Neutrophil (primary cell): Measurements from ENCODE around the gene ATP2B1.
A peak's percentile ranks its signal among the peaks of the same experiment; 100 is the strongest.

ENCODE experiments used
- H3K27ac ChIP-seq: fragments of 200-600 bp; sonication (generic); 2 replicates; pipeline ENCODE4 v1.5.1; 2016; ENCODE audit warnings: mild to moderate bottlenecking, moderate library complexity
- H3K27me3 ChIP-seq: fragments of 200-600 bp; sonication (generic); 2 replicates; pipeline ENCODE4 v1.6.0; 2016; ENCODE audit warnings: mild to moderate bottlenecking
- H3K36me3 ChIP-seq: fragments of 200-600 bp; sonication (generic); 2 replicates; pipeline ENCODE4 v1.5.1; 2017
- H3K4me1 ChIP-seq, 2 experiments: fragments of 200-600 bp in 1 of 2; sonication (generic) in 1 of 2; 1 replicate in 1 of 2; 2 replicates in 1 of 2; pipeline versions ENCODE4 v1.5.1 to v1.6.1; 2013 to 2016; ENCODE audit warnings: low read depth in 1 of 2, low read length in 1 of 2, mild to moderate bottlenecking in 1 of 2, moderate library complexity in 1 of 2; ENCODE audit not compliant: control insufficient read depth in 1 of 2, insufficient read depth in 1 of 2
- H3K4me3 ChIP-seq, 2 experiments: fragments of 200-600 bp in 1 of 2; sonication (generic) in 1 of 2; 1 replicate in 1 of 2; 2 replicates in 1 of 2; pipeline ENCODE4 v1.5.1; 2013 to 2016; ENCODE audit warnings: low read depth in 1 of 2, low read length in 1 of 2, mild to moderate bottlenecking in 1 of 2, moderate library complexity in 1 of 2
- H3K9me3 ChIP-seq: fragments of 200-600 bp; sonication (generic); 2 replicates; pipeline ENCODE4 v1.5.1; 2016
- TF ChIP-seq, protein P1 (sequence below): fragments of 200-600 bp; sonication (generic); IDR thresholded peaks from 2 replicates; pipeline ENCODE4 v1.5.1; 2016; ENCODE audit warnings: antibody characterized with exemption

ATP2B1 gene

DNA sequence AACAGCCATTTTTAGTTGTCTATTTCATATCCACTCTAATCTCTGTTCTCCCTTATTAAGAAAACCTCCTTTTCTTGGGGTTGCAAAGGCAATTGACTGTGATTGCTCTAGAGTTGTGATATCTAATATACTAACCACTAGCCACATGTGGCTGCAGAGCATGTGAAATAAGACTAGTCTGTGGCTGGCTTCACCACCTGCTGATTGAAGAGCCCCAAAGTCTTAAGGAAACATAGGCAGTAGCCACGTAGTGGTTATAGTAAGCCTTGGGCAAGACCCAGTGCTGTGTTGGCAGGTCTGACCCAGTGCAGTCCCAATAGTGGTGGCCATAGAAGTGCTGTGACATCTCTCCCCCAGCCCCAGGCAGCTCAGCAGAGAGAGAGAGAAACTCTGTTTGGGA lies 28.4 kb upstream of the ATP2B1 start:
- TF ChIP-seq, protein P1, sequence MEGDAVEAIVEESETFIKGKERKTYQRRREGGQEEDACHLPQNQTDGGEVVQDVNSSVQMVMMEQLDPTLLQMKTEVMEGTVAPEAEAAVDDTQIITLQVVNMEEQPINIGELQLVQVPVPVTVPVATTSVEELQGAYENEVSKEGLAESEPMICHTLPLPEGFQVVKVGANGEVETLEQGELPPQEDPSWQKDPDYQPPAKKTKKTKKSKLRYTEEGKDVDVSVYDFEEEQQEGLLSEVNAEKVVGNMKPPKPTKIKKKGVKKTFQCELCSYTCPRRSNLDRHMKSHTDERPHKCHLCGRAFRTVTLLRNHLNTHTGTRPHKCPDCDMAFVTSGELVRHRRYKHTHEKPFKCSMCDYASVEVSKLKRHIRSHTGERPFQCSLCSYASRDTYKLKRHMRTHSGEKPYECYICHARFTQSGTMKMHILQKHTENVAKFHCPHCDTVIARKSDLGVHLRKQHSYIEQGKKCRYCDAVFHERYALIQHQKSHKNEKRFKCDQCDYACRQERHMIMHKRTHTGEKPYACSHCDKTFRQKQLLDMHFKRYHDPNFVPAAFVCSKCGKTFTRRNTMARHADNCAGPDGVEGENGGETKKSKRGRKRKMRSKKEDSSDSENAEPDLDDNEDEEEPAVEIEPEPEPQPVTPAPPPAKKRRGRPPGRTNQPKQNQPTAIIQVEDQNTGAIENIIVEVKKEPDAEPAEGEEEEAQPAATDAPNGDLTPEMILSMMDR, result no peak
- Histone ChIP-seq H3K27ac (no peak overlapping the region), H3K4me1 (peaks cover 8 to 11% of the 10 kb centered on the region in 2 experiments), H3K9me3 (no peaks in the 10 kb centered on the region), H3K27me3 (no peaks in the 10 kb centered on the region), H3K4me3 (no peak overlapping the region), H3K36me3 (no peaks in the 10 kb centered on the region)

DNA sequence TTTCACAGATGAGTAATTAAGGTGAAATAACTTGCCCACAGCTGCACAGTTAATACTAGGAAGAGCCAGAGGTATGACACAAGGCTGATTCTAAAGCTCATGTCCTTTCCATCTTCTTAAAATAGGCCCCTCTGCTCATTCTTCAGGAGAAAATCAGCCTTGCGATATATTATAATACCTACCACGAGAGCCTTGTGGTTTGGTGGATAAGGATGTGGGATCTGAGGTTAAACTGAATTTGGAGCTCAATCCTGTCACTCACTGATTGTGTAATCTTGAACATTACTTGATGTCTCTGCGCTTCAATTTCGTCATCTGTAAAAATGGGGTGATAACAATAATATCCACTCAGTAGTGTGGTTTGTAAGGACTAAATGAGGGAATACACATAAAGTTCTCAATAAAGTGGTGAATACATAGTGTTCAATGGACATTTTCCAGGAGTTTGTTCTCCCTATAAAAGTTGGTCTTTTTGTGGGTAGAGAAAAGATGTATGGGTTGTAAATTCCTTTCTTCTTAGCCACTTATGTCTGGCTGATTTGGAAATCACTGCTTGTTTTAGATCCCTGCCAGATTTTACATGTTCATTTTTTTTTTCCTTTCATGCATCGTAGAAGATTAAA lies 25.1 kb upstream of the ATP2B1 start:
- TF ChIP-seq, protein P1, result no peak
- no peaks in the 10 kb centered on the region for H3K27me3 ChIP-seq
- no peak overlapping the region for H3K4me3 ChIP-seq
- peak overlapping the region; percentile 23 for H3K27ac ChIP-seq
- H3K36me3 ChIP-seq, result no peaks in the 10 kb centered on the region
- peaks cover 8 to 11% of the 10 kb centered on the region in 2 experiments for H3K4me1 ChIP-seq
- no peaks in the 10 kb centered on the region for H3K9me3 ChIP-seq

DNA sequence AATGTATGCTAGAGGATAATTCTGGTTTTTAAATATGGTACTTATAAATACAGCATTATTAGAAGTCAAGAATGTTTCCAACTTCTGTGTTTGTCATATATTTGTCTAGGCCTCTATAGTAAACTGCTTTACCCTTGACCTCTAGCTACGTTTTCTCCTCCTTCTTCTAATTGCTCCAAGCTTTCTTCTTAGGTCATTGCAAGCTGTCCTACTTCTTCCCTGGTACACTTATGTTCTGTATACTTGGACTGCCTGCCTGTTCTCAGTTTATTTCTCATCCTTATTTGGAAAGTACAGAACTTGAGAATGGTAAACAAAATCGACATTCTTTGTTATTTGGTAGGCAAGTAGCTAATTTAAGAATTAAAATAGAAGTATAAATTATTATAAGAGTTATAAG lies 23.9 kb upstream of the ATP2B1 start:
- Histone ChIP-seq H3K4me3 (no peak overlapping the region), H3K4me1 (peaks cover 8 to 11% of the 10 kb centered on the region in 2 experiments), H3K9me3 (no peaks in the 10 kb centered on the region), H3K27ac (no peak overlapping the region), H3K27me3 (no peaks in the 10 kb centered on the region), H3K36me3 (no peaks in the 10 kb centered on the region)
- TF ChIP-seq, protein P1, result no peak

DNA sequence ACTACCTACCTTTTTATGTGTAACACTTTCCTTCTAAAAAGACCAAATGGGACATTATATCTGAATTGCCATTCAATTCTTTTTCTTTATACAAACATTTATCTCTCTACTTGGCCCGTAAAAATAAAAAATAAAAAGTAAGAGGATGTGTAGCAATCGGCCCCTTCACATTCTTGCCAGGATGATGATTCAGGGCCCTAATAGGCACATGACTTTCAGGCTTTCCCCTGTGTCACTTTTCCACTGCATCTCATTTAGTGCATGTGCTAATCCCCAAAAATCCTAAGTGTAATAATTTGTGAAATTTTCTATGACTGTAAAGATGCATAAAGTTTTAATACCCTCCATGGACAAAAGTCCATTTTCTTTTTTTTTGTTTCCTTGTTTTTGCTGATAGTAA lies 23.0 kb upstream of the ATP2B1 start:
- no peaks in the 10 kb centered on the region for H3K36me3 ChIP-seq
- H3K4me3 ChIP-seq, result no peak overlapping the region
- H3K27me3 ChIP-seq, result no peaks in the 10 kb centered on the region
- peaks cover 8 to 11% of the 10 kb centered on the region in 2 experiments for H3K4me1 ChIP-seq
- H3K9me3 ChIP-seq, result no peaks in the 10 kb centered on the region
- TF ChIP-seq, protein P1, result no peak
- H3K27ac ChIP-seq, result no peak overlapping the region

DNA sequence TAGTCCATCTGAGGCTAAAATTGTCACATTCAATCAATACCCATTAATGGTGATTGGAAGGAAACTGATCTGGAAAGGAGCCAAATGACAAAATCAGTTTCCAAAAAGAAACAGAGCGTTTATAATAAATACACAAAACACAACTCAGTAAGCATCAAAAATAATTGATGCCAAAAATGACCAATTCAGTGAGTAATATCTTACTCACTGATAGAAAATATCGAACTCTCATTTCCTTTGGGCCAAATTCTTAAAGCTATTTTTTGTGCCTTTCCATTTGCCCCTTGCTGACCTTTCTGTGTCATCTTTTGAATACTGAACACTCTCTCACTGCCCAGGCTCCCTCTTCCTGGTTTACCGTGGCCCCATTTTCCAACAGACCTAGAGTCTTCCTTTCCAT lies 22.5 kb upstream of the ATP2B1 start:
- H3K36me3 ChIP-seq, result no peaks in the 10 kb centered on the region
- H3K4me1 ChIP-seq, result peaks cover 8 to 11% of the 10 kb centered on the region in 2 experiments
- H3K4me3 ChIP-seq, result no peak overlapping the region
- H3K27me3 ChIP-seq, result no peaks in the 10 kb centered on the region
- TF ChIP-seq, protein P1, result no peak
- H3K27ac ChIP-seq, result no peak overlapping the region
- H3K9me3 ChIP-seq, result no peaks in the 10 kb centered on the region
